ENCODE results near the gene HYAL1. TPM values are rescaled to one million over a fixed set of nuclear protein-coding genes. Genes with fewer than 3 reads are reported as not detected.

HYAL1 gene
- total RNA-seq, 2 experiments from 2014 or later = not detected

Other genes starting within 250 kb of the HYAL1 start
- gene RBM5, start 214.7 kb downstream of the HYAL1 start, total RNA-seq = 100 to 1,000 TPM; 124 to 129 TPM
- gene SEMA3F, start 148.2 kb downstream of the HYAL1 start, total RNA-seq = not detected
- not detected for gene GNAT1, start 112.0 kb downstream of the HYAL1 start, total RNA-seq
- not detected for gene SLC38A3, start 98.3 kb downstream of the HYAL1 start, total RNA-seq
- gene GNAI2, start 67.4 kb downstream of the HYAL1 start, total RNA-seq = 100 to 1,000 TPM; 272 to 276 TPM
- gene SEMA3B, start 34.4 kb downstream of the HYAL1 start, total RNA-seq = under 1 TPM; 0.33 to 0.37 TPM
- not detected for gene LSMEM2, start 24.5 kb downstream of the HYAL1 start, total RNA-seq
- gene IFRD2, start 11.1 kb downstream of the HYAL1 start, total RNA-seq = 100 to 1,000 TPM; 117 to 125 TPM
- gene HYAL3, start 4.2 kb downstream of the HYAL1 start, total RNA-seq = under 1 TPM; 0.74 to 0.88 TPM
- gene NAA80, start 4.2 kb downstream of the HYAL1 start, total RNA-seq = 10 to 100 TPM in 1 of 2 experiments, 1 to 10 TPM in 1; 7.9 to 10.5 TPM
- gene HYAL2, start 19.2 kb upstream of the HYAL1 start, total RNA-seq = 1 to 10 TPM; 1.5 to 2.1 TPM
- gene TUSC2, start 24.6 kb upstream of the HYAL1 start, total RNA-seq = 10 to 100 TPM; 14.1 to 14.4 TPM
- gene RASSF1, start 37.3 kb upstream of the HYAL1 start, total RNA-seq = 10 to 100 TPM; 37.5 to 38.5 TPM
- under 1 TPM; 0.54 to 0.57 TPM for gene ZMYND10, start 42.2 kb upstream of the HYAL1 start, total RNA-seq
- 10 to 100 TPM; 27.7 to 31.3 TPM for gene NPRL2, start 47.2 kb upstream of the HYAL1 start, total RNA-seq
- 10 to 100 TPM; 11.0 to 11.3 TPM for gene CYB561D2, start 47.3 kb upstream of the HYAL1 start, total RNA-seq
- gene TMEM115, start 55.9 kb upstream of the HYAL1 start, total RNA-seq = 10 to 100 TPM; 10.6 to 11.1 TPM
- under 1 TPM; 0.89 to 0.95 TPM for gene CACNA2D2, start 200.1 kb upstream of the HYAL1 start, total RNA-seq